Fibroblast of skin of left biceps (primary cell): ENCODE results near the gene EFEMP1.
"Not testable (repeated sequence)": the region's sequence is repeated elsewhere in the genome, so short reads cannot be mapped to it uniquely, and the experiment has no call there.

Source experiments
- DNase-seq, 2 experiments: peaks; one replicate each; pipeline ENCODE4 v3.0.0-alpha.2; 2013; ENCODE audit warnings: low read depth in 2 of 2

EFEMP1 gene

DNA sequence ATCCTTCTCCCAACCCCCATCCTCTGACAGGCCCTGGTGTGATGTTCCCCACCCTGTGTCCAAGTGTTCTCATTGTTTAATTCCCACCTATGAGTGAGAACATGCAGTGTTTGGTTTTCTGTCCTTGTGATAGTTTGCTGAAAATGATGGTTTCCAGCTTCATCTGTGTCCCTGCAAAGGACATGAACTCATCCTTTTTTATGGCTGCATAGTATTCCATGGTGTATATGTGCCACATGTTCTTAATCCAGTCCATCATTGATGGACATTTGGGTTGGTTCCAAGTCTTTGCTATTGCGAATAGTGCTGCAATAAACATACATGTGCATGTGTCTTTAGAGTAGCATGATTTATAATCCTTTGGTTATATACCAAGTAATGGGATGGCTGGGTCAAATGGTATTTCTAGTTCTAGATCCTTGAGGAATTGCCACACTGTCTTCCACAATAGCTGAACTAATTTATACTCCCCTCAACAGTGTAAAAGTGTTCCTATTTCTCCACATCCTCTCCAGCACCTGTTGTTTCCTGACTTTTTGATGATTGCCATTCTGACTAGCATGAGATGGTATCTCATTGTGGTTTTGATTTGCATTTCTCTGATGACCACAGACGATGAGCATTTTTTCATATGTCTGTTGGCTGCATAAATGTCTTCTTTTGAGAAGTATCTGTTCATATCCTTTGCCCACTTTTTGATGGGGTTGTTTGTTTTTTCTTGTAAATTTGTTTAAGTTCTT is 91.7 kb downstream of the EFEMP1 start:
- not testable (repeated sequence) for DNase-seq

DNA sequence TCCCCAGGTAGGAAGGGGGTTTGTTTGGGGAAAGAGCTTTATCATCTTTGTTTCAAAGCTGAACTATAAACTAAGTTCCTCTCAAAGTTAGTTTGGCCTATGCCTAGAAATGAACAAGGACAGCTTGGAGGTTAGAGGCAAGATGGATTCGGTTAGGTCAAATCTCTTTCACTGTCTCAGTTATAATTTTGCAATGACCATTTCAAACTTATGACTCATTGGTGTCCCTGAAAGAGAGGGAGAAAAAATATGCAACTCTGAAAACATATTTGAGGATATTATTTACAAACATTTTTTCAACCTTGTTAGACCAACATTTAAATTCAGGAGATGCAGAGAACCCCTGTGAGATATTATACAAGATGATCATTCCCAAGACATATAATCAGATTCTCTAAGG is 95.7 kb downstream of the EFEMP1 start:
- DNase-seq = no peak

DNA sequence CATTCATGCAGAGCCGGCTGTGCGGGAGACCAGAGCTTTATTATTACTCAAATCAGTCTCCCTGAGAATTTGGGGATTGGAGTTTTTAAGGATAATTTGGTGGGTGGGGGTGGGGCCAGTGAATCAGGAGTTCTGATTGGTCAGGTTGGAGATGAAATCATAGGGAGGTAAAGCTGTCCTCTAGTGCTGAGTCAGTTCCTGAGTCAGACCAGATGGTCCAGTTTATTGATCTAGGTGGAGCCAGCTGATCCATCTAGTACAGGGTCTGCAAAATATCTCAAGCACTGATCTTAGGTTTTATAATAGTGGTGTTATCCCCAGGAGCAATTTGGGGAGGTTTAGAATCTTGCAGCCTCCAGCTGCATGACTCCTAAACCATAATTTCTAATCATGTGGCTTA is 96.2 kb downstream of the EFEMP1 start:
- DNase-seq = not testable (repeated sequence)

DNA sequence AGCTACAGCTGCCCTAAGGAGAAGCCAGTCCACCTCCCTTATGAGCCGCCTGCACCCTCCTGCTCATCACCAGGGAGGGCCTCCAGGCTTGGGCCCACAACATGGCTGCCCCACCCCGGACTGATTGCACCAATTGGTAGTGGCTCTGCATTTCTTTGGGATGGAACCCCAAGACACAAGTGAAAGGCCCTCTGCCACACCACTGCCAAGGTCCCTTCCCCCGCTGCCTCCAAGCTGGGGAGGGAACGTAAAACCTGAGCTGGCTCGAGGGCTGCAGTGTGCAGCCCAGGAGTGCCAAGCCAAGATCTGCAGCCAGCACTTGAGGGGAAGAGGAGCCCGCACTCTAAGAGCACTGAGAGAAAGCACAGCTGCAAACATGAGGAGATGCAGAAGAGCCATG is 97.3 kb downstream of the EFEMP1 start:
- no peak for DNase-seq

DNA sequence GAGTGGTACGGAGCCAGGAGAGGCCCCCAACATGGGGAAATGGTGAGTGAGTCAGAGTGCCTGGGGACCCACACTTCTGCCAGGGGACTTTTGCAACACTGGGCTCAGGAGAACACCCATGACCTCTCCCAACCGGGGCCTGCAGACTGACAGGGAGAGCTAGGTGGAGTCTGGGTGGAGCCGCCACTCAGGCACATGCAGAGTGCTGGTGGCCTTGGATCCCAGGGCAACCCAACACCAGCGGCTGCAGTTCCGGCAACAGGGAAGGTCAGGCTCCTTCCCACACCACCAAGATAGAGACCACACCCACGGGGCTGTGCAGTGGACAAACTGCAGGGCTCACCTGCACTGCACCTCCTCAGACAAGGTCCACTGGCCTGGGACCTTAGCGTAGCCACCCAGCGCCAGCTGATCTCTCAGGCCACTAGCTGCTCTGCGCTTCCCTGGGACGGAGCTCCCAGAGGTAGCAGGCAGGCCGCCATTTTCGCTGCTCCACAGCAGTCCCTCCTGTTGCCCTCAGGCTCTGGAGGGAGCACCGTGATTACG is 99.0 kb downstream of the EFEMP1 start:
- DNase-seq = no peak
